GM21529 (cell line): ENCODE results near the gene KRT12.
"Not testable (repeated sequence)": the region's sequence is repeated elsewhere in the genome, so short reads cannot be mapped to it uniquely, and the experiment has no call there.

Experiments
- ATAC-seq: cut with Tn5 transposase; IDR thresholded peaks from one replicate; pipeline ENCODE4 v1.9.1; 2021; ENCODE audit not compliant: unreplicated experiment

The KRT12 gene

DNA sequence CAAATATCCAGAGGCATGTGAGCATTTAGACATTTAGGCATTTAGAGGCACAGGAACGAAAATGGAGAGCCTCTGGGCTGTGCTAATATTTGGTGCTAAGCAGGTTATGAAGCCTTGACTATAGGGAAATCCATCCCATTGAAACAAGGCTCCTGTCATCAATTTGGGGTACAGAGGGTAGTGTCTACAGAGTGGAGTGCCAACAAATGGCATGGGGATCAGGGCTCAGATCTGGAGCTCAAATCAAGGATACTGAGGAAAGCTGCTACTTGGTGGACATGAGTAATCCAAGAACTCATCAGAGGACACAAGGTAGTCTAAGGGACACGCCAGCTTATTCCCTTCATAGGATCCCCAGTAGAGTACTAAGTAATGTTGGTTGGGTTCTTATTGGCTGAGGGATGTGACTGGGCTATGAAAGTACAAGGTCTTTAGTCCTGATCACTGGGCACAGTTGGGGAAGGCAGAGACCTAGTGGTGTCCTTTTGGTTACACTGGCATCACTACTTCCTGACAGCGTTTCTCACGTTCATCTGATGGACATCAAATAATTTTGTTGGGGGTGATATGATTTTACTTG lies 49.8 kb downstream of the KRT12 start:
- no peak for ATAC-seq

DNA sequence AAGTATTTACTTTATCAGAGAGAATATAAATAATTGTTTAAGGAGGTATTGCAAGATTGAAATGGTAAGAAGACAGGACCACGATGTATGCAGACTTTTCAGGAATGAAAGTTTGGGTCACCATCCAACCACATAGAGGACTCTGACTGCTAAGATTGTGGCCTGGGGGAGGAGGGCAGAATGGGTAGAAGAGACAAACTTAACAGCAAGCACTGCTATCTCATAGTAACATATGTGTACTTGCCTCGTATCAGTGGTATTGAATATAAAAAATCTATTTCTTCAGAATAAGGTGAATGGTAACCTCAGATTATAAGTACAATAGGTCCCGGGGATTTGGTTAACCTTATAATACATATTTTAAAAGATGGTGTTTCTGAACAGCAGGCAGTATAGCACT lies 50.5 kb downstream of the KRT12 start:
- no peak for ATAC-seq

DNA sequence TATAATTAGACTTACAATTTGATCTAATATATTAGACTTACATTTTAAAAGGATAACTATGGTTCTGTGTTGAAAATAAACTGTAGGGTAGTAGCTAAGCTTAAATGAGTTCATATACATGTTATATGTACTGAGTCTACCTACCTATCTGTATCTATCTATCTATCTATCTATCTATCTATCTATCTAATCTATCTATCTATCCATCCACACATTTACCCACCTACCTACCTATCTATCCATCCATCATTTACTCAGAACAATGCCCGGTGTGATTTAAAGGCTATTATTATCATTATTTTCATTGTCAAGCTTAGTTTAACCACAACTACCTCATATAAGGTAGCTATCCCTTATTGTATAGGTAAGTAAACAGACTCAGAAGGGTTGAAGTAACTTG lies 51.6 kb downstream of the KRT12 start:
- ATAC-seq = no peak

DNA sequence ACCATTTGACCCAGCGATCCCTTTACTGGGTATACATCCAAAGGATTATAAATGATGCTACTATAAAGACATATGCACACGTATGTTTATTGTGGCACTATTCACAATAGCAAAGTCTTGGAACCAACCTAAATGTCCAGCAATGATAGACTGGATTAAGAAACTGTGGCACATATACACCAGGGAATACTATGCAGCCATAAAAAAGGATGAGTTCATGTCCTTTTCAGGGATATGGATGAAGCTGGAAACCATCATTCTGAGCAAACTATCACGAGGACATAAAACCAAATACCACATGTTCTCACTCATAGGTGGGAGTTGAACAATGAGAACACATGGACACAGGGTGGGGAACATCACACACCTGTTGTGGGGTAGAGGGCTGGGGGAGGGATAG lies 52.4 kb downstream of the KRT12 start:
- not testable (repeated sequence) for ATAC-seq

DNA sequence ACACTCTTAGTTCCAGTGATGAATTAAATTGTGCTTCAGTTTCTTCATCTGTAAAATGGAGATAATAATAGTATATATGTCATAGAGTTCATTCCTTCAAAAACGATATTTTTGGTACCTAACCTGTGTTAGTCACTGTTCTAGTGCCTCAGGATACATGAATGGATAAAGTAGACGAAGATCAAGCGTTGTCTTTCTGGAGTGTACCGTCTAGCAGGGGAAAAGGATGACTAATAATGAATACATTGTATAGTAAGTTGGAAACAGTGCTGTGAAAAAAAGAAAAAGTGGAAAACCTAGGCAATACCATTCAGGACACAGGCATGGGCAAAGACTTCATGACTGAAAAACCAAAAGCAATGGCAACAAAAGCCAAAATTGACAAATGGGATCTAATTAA lies 53.2 kb downstream of the KRT12 start:
- ATAC-seq = no peak

DNA sequence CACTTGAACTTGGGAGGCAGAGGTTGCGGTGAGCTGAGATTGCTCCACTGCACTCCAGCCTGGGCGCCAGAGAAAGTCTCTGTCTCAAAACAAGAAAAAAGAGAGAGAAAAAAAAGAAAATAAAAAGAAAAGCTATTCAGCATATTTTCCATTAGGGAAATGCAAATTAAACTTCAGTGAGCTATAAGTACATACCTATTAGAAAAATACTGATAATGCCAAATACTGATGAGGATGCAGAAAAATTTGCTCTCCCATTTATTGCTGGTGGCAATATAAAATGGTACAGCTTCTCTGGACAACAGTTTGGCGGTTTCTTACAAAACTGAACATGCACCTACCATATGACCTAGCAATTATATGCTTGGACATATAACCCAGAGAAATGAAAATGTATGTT lies 54.4 kb downstream of the KRT12 start:
- ATAC-seq = no peak
